Measurements from ENCODE around the gene ROBO1. TPM values are rescaled to one million over a fixed set of nuclear protein-coding genes. Genes with fewer than 3 reads are reported as not detected.

The ROBO1 gene
- total RNA-seq, 2 donors from 2014 or later = 0.12 TPM; not detected in 1

DNA sequence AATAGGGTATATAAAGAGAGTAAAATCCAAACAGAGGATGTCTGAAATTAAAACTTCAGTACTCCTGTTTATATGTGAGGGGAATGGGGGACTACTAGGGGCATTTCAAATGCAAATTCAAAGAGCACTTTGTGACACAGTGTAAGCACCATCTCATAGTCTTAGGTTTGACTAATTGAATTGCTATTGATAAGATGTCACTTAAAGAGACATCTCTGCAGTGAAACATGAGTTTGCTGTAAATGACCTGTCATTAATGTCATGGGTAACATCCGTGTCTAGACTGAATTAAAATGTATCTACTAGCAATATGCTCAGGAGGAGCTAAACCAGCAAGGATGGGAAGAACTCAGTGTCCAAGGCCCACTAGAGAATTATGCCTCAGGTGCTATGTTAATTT, 41.0 kb downstream of the ROBO1 start:
- ATAC-seq = no peak
- Mint-ChIP-seq H3K27ac (no peak overlapping the region), H3K9me3 (peaks cover 4 to 13% of the 10 kb centered on the region in 2 donors), H3K36me3 (no peaks in the 10 kb centered on the region)
- DNase-seq (ENCODE audit: low spot score in 2 of 2) = no peak

GRCh38 chr3:79724206-79724605, 43.6 kb downstream of the ROBO1 start:
- Mint-ChIP-seq H3K27ac (no peak overlapping the region), H3K36me3 (no peaks in the 10 kb centered on the region), H3K9me3 (peaks cover 0 to 8% of the 10 kb centered on the region in 2 donors)
- DNase-seq (ENCODE audit: low spot score in 2 of 2) = no peak
- no peak for ATAC-seq

DNA sequence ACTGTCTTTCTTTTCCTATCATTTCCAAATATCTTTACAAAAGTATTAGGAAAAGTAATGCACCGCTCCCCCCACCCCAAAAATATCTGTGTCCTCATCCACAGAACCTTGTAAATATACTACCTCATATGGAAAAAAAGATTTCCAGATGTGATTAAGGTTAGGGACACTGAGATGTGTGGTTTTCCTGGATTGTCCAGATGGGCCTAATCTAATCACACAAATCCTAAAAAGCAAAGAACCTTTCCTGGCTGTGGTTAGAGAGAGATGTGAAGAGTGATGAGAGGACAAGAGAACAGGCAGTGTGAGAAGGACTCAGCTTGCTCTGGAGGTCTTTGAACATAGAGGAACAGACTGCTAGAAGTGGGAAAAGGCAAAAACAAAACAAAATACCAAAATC, 77.7 kb downstream of the ROBO1 start:
- no peak overlapping the region for H3K27ac Mint-ChIP-seq
- ATAC-seq = no peak

GRCh38 chr3:79685108-79685507, 82.7 kb downstream of the ROBO1 start:
- Mint-ChIP-seq H3K27ac (no peak overlapping the region), H3K9me3 (peaks cover 17 to 25% of the 10 kb centered on the region in 2 donors), H3K36me3 (no peaks in the 10 kb centered on the region)
- no peak for DNase-seq (ENCODE audit: low spot score in 2 of 2)
- ATAC-seq = no peak

More for the DNA sequence above, 77.7 kb downstream of the ROBO1 start:
- no peak for DNase-seq (ENCODE audit: low spot score in 2 of 2)
- Mint-ChIP-seq H3K36me3 (no peaks in the 10 kb centered on the region), H3K9me3 (peaks cover 8 to 18% of the 10 kb centered on the region in 2 donors)

DNA sequence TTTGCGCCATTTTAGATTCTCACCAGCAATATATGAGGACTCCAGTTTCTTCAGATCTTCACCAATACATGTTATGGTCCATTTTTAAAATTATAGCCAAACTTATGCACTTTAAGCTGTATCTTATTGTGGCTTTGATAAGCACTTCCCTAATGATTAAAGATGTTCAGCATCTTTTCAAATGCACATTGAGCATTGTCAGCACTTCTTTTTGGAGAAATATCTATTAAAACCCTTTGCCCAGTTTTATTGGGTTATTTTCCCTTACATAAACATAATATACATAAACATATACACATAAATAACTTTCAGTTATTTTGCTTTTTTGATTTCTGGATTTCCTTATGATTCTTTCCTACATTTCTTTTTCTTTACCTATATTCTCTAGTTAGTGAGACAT, 83.8 kb downstream of the ROBO1 start:
- DNase-seq (ENCODE audit: low spot score in 2 of 2) (no peak), ATAC-seq (no peak)
- H3K36me3 Mint-ChIP-seq = no peaks in the 10 kb centered on the region
- H3K27ac Mint-ChIP-seq = no peak overlapping the region
- peaks cover 16 to 19% of the 10 kb centered on the region in 2 donors for H3K9me3 Mint-ChIP-seq

DNA sequence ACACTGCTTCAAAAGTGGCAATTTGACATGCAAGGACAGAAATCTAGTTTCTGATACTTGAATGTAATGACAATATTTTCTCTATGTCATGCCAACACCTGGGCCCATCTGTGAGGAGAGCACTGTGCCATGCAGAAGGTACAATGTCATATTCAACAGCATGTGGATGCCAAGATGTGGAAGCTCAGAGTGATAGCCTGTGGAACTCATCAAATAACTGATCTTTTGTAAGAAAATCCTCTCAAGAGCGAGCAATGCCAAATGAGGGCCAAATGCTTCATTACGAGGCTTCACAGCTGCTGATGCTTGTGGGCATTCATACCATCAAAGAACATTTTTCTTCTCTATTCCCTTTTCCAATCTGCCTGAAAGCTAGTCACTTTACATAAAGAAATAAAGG, 95.1 kb downstream of the ROBO1 start:
- no peak for ATAC-seq
- peaks cover 12 to 29% of the 10 kb centered on the region in 2 donors for H3K9me3 Mint-ChIP-seq
- H3K27ac Mint-ChIP-seq = no peak overlapping the region
- no peaks in the 10 kb centered on the region for H3K36me3 Mint-ChIP-seq
- DNase-seq (ENCODE audit: low spot score in 2 of 2) = no peak

DNA sequence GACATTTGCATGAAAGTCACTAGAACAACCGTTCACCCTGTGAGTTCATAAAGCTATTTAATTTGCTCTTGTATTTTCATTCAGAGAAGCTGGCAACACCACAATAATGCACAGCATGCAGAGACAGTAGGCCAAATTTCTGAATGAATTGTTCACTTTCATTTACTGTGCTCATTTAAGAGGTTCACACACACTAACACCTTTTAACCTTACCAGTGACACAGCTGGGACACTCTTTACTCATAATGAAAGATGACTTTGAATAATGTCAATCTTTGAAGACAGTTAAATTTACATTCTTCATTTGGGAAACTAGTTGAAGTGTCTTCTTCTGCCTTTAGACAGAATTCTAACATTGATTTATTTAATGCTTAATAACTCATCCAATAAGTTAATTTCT, 95.7 kb downstream of the ROBO1 start:
- H3K9me3 Mint-ChIP-seq = peaks cover 14 to 26% of the 10 kb centered on the region in 2 donors
- ATAC-seq = no peak

DNA sequence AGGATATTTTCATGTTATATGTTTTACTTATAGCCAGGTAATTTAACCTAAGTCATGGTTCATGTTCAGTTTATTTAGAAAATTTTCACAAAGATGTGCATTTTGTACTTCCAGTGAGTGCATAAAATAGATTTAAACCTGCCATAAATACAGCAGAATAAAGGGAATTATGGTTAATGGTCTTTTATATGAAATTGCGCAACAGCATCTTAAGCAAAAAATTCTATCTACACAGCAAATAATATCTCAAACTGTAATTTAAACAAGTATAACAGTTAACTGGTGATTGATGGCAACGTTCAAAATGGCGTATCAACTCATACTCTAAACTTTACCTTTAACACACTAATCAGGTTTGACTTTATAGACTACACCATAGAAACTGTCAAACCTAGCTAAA, 97.6 kb downstream of the ROBO1 start:
- ATAC-seq (no peak), DNase-seq (ENCODE audit: low spot score in 2 of 2) (no peak)
- peaks cover 14 to 25% of the 10 kb centered on the region in 2 donors for H3K9me3 Mint-ChIP-seq
- no peak overlapping the region for H3K27ac Mint-ChIP-seq
- H3K36me3 Mint-ChIP-seq = no peaks in the 10 kb centered on the region

More for the DNA sequence above, 95.7 kb downstream of the ROBO1 start:
- Mint-ChIP-seq H3K36me3 (no peaks in the 10 kb centered on the region), H3K27ac (no peak overlapping the region)
- no peak for DNase-seq (ENCODE audit: low spot score in 2 of 2)

DNA sequence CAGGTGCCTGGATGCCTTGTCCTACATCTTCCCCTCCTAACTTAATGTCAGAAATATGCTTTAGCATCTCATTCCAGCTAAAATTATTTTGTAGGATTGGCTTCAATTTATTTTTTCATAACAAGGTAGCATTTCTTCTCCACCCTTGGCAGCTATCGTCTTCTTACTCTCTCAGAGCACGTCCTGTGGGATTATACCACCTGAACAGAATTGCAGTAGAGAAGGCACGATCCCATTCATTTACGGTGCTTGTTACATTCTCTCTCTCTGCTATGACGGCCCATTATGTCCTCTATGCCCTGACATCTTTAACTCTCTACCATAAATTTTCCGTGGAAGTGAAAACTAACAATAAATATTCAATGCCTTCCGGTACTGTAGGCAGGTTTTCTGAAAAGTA, 103.3 kb downstream of the ROBO1 start:
- DNase-seq (ENCODE audit: low spot score in 2 of 2) (no peak), ATAC-seq (no peak)
- Mint-ChIP-seq H3K36me3 (no peaks in the 10 kb centered on the region), H3K9me3 (peaks cover 29 to 30% of the 10 kb centered on the region in 2 donors), H3K27ac (no peak overlapping the region)

DNA sequence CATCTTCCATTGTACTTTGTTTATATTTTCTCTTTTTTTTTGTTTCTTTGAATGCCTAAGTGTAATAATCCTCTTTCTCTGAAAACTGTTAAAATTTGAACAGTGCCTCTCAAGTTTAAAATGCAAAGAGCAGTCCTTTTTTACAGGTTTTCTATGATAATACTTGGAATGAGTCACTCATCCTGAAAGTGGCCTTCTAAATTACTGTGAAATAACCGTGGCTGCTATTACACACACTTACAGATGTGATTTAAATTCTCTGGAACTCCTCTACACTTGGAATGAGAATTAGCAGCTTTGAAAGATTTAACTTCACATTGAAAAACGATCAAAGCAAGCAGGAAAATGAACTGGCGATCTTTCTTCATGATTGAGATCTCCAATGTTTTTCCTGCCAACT, 105.9 kb downstream of the ROBO1 start:
- DNase-seq (ENCODE audit: low spot score in 2 of 2) (no peak), ATAC-seq (no peak)
- H3K27ac Mint-ChIP-seq = no peak overlapping the region
- H3K9me3 Mint-ChIP-seq = peaks cover 22 to 25% of the 10 kb centered on the region in 2 donors
- no peaks in the 10 kb centered on the region for H3K36me3 Mint-ChIP-seq

DNA sequence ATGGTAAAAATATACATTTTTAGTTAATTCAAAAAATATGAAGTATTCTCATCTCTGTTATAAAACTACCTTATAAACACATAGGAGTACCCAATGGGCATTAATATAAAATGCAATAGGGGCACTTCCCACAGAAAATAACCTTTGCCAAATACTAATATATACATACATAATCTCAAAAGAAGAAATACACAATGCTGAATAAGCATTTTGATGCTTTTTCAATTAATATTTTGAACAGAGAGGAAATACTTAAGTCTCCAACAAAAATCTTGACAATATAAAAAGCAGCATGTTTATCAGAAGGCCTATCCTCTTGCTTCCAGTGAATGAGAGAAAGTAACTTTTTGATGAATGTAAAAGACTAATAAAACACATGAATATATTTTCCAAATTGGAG, 110.7 kb downstream of the ROBO1 start:
- no peaks in the 10 kb centered on the region for H3K36me3 Mint-ChIP-seq
- DNase-seq (ENCODE audit: low spot score in 2 of 2) (no peak), ATAC-seq (no peak)
- no peak overlapping the region for H3K27ac Mint-ChIP-seq
- peaks cover 10 to 18% of the 10 kb centered on the region in 2 donors for H3K9me3 Mint-ChIP-seq

- Mint-ChIP-seq H3K36me3 (no peaks in the 10 kb centered on the region), H3K27ac (no peak overlapping the region), H3K9me3 (peaks cover 0 to 4% of the 10 kb centered on the region in 2 donors)
- ATAC-seq = no peak
- no peak for DNase-seq (ENCODE audit: low spot score in 2 of 2)
Measured at GRCh38 chr3:79654019-79654418, 113.8 kb downstream of the ROBO1 start.

DNA sequence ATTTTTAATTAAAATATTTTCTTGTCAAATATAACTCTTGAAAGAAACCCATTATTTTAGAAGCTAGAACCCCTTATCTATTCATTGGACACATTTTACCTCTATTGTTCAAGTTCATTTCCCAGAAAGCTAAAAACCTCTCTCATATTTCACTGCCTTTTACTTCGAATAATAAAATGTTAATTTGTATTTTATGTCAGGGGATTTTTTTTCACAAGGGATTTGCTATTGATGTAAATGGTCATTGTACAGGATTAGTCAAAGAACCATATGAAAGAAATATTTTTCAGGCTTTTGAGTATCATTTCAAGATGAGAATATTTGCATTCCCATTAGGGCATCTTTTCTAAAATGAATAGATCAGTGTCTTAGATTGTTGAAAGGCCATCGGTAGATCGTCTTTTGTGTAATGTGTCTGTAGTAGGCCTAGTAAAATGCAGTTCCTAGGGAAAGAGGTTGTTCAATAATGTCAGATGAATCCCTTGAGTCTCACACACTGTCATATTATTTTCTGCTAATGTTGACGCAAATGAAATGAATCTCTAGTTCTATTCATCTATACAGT, 114.5 kb downstream of the ROBO1 start:
- Mint-ChIP-seq H3K9me3 (peaks cover 0 to 4% of the 10 kb centered on the region in 2 donors), H3K27ac (no peak overlapping the region), H3K36me3 (no peaks in the 10 kb centered on the region)
- ATAC-seq (no peak), DNase-seq (ENCODE audit: low spot score in 2 of 2) (no peak)

DNA sequence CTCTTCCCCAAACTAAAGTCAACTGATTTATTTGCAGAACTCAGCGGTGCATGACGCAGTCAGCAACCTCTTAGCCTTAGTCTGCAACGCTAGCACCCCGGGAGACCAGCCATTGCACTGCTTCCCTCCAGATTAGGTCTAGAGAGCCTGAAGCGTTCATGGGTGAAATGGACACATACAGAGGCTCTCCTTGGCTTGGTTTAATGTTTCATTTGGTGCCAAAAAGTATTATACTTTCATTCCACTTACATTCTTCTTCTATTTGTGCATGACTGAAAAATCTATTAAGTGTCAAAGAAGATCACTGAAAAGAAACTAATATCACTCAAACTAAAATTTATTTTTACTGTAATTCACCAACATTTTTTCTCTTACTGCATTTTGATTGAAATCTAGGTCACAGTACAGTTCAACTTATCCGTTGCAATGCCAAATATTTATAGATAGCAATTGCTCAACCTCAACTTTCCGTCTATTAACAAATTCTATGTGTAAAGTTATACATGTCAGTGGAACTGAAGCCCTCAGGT, 116.2 kb downstream of the ROBO1 start:
- ATAC-seq (no peak), DNase-seq (ENCODE audit: low spot score in 2 of 2) (no peak)
- H3K9me3 Mint-ChIP-seq = peaks cover 0 to 6% of the 10 kb centered on the region in 2 donors
- H3K27ac Mint-ChIP-seq = no peak overlapping the region
- H3K36me3 Mint-ChIP-seq = no peaks in the 10 kb centered on the region

- Mint-ChIP-seq H3K27ac (no peak overlapping the region), H3K9me3 (peaks cover 9 to 17% of the 10 kb centered on the region in 2 donors), H3K36me3 (no peaks in the 10 kb centered on the region)
- ATAC-seq (no peak), DNase-seq (ENCODE audit: low spot score in 2 of 2) (no peak)
Measured at GRCh38 chr3:79639855-79640254, 127.9 kb downstream of the ROBO1 start.

- no peak for ATAC-seq
- Mint-ChIP-seq H3K9me3 (peaks cover 12 to 15% of the 10 kb centered on the region in 2 donors), H3K36me3 (no peaks in the 10 kb centered on the region)
Measured at GRCh38 chr3:79636372-79636771, 131.4 kb downstream of the ROBO1 start.

GRCh38 chr3:79632842-79633241, 135.0 kb downstream of the ROBO1 start:
- H3K27ac Mint-ChIP-seq = no peak overlapping the region
- peaks cover 10 to 16% of the 10 kb centered on the region in 2 donors for H3K9me3 Mint-ChIP-seq
- ATAC-seq (no peak), DNase-seq (ENCODE audit: low spot score in 2 of 2) (no peak)
- H3K36me3 Mint-ChIP-seq = no peaks in the 10 kb centered on the region

More at GRCh38 chr3:79636372-79636771, 131.4 kb downstream of the ROBO1 start:
- DNase-seq (ENCODE audit: low spot score in 2 of 2) = no peak
- H3K27ac Mint-ChIP-seq = no peak overlapping the region

DNA sequence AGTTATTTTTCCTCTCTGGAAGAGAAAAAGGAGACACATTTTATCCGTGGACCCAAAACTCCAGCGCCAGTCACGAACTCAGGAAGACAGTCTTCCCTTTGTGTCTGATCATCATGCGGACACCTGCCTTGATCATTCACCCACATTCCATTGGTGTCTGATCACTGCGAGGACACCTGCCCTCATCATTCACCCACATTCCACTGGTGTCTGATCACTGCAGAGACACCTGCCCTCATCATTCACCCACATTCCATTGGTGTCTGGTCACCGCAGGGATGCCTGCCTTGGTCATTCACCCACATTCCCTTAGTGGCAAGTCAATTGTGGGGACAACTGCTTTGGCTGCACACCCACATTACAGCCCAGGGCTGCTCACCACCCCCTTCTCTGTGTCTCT, 148.9 kb downstream of the ROBO1 start:
- Mint-ChIP-seq H3K36me3 (peaks cover 29 to 40% of the 10 kb centered on the region in 2 donors), H3K9me3 (peaks cover 50 to 52% of the 10 kb centered on the region in 2 donors), H3K27ac (no peak overlapping the region)
- DNase-seq (ENCODE audit: low spot score in 2 of 2) (no peak), ATAC-seq (no peak)
